Measurements from ENCODE around the gene RNF123.

The RNF123 gene

GRCh38 chr3:49705390-49705960 lies 16.1 kb downstream of the RNF123 start:
- no peak for DNase-seq

- no peak for DNase-seq
Measured at GRCh38 chr3:49706456-49707112, 17.2 kb downstream of the RNF123 start.

- DNase-seq, result no peak
Measured at GRCh38 chr3:49707113-49707480, 17.7 kb downstream of the RNF123 start.

- DNase-seq, result no peak
Measured at GRCh38 chr3:49709852-49710251, 20.5 kb downstream of the RNF123 start.

- no peak for DNase-seq
Measured at GRCh38 chr3:49711489-49711888, 22.1 kb downstream of the RNF123 start.

- no peak for DNase-seq
Measured at GRCh38 chr3:49712166-49712565, 22.8 kb downstream of the RNF123 start.

GRCh38 chr3:49712631-49713317 lies 23.4 kb downstream of the RNF123 start:
- no peak for DNase-seq

- DNase-seq, result no peak
Measured at GRCh38 chr3:49713336-49714105, 24.2 kb downstream of the RNF123 start.

- no peak for DNase-seq
Measured at GRCh38 chr3:49714728-49715550, 25.6 kb downstream of the RNF123 start.

- no peak for DNase-seq
Measured at GRCh38 chr3:49715611-49716121, 26.3 kb downstream of the RNF123 start.

GRCh38 chr3:49716169-49716568 lies 26.8 kb downstream of the RNF123 start:
- no peak for DNase-seq

GRCh38 chr3:49716691-49717210 lies 27.4 kb downstream of the RNF123 start:
- DNase-seq, result no peak

GRCh38 chr3:49717211-49717958 lies 28.0 kb downstream of the RNF123 start:
- no peak for DNase-seq

- no peak for DNase-seq
Measured at GRCh38 chr3:49717959-49718857, 28.9 kb downstream of the RNF123 start.

- DNase-seq, result no peak
Measured at GRCh38 chr3:49718858-49719213, 29.5 kb downstream of the RNF123 start.

GRCh38 chr3:49719214-49719884 lies 30.0 kb downstream of the RNF123 start, which contains the start of gene AMIGO3:
Gene AMIGO3 (minus strand): TSS chr3:49719684. CDS start chr3:49719465, 219 bp downstream.
- DNase-seq, result peak; percentile 84 to 88

- no peak for DNase-seq
Measured at GRCh38 chr3:49720855-49721595, 31.7 kb downstream of the RNF123 start.

- DNase-seq, result no peak
Measured at GRCh38 chr3:49721596-49721895, 32.2 kb downstream of the RNF123 start.
